ENCODE results near the gene DST.

DNA sequence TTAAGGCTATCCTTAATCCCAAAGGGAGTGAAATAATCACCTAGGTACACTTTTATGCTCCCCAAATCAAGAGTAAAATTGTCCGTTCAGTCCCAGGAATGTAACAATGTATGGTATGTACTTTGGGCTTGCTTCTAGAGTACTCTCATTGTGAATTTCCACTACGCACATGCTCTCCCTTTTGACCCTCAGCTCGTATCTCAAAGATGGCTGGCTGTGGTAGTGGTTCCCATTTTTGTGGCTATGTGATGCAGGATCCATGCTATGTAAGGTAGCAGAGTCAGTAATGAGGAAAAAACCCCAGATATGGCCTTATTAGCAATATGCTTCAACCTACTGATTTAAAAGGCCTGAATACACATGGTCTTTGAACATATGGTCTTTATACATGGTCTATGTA, 133.7 kb downstream of the DST start:
- TF ChIP-seq, protein P1, sequence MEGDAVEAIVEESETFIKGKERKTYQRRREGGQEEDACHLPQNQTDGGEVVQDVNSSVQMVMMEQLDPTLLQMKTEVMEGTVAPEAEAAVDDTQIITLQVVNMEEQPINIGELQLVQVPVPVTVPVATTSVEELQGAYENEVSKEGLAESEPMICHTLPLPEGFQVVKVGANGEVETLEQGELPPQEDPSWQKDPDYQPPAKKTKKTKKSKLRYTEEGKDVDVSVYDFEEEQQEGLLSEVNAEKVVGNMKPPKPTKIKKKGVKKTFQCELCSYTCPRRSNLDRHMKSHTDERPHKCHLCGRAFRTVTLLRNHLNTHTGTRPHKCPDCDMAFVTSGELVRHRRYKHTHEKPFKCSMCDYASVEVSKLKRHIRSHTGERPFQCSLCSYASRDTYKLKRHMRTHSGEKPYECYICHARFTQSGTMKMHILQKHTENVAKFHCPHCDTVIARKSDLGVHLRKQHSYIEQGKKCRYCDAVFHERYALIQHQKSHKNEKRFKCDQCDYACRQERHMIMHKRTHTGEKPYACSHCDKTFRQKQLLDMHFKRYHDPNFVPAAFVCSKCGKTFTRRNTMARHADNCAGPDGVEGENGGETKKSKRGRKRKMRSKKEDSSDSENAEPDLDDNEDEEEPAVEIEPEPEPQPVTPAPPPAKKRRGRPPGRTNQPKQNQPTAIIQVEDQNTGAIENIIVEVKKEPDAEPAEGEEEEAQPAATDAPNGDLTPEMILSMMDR (IDR thresholded peaks at IDR 0.05; ENCODE audit: low read length): no peak
- TF ChIP-seq EZH2 (optimal IDR thresholded peaks at IDR 0.05; ENCODE audit: low read depth, low read length): no peak
